Pulmonary artery endothelial cell (primary cell): ENCODE results near the gene TRDN. TPM values are rescaled to one million over a fixed set of nuclear protein-coding genes. Genes with fewer than 3 reads are reported as not detected.
"Not testable (repeated sequence)": the region's sequence is repeated elsewhere in the genome, so short reads cannot be mapped to it uniquely, and the experiment has no call there.

Experiments
- DNase-seq: peaks from one replicate; pipeline ENCODE4 v3.0.0-alpha.2; 2011; ENCODE audit warnings: low read depth, low spot score
- total RNA-seq: library from RNA; depleted of rRNA; stranded (reverse); fragments of >200 nt; gene quantifications from 2 replicates; pipeline ENCODE4 v1.2.3, GENCODE V29; 2014

TRDN gene
- total RNA-seq, 1 donor from 2014 or later: not detected

- not testable (repeated sequence) for DNase-seq
These were observed 322.3 kb downstream of the TRDN start for GRCh38 chr6:123314459-123314858.

- DNase-seq: no peak
These were observed 327.6 kb downstream of the TRDN start for GRCh38 chr6:123309130-123309529.

GRCh38 chr6:123306334-123306733, 330.4 kb downstream of the TRDN start:
- no peak for DNase-seq

- no peak for DNase-seq
These were observed 341.1 kb downstream of the TRDN start for GRCh38 chr6:123295672-123296071.

- no peak for DNase-seq
These were observed 341.6 kb downstream of the TRDN start for GRCh38 chr6:123295181-123295580.

- DNase-seq: no peak
These were observed 348.1 kb downstream of the TRDN start for GRCh38 chr6:123288649-123289048.

- DNase-seq: no peak
These were observed 360.2 kb downstream of the TRDN start for GRCh38 chr6:123276546-123276980.

- DNase-seq: no peak
These were observed 372.8 kb downstream of the TRDN start for GRCh38 chr6:123263981-123264380.

GRCh38 chr6:123240626-123241025, 396.1 kb downstream of the TRDN start:
- DNase-seq: no peak

- no peak for DNase-seq
These were observed 403.4 kb downstream of the TRDN start for GRCh38 chr6:123233336-123233735.

GRCh38 chr6:123227789-123228188, 409.0 kb downstream of the TRDN start:
- DNase-seq: not testable (repeated sequence)

GRCh38 chr6:123226398-123226797, 410.4 kb downstream of the TRDN start:
- DNase-seq: no peak

GRCh38 chr6:123224077-123224476, 412.7 kb downstream of the TRDN start:
- DNase-seq: no peak

GRCh38 chr6:123223461-123223860, 413.3 kb downstream of the TRDN start:
- DNase-seq: no peak

GRCh38 chr6:123215211-123215610, 421.5 kb downstream of the TRDN start:
- DNase-seq: no peak

GRCh38 chr6:123214433-123214832, 422.3 kb downstream of the TRDN start:
- no peak for DNase-seq

- DNase-seq: no peak
These were observed 422.8 kb downstream of the TRDN start for GRCh38 chr6:123213921-123214320.

GRCh38 chr6:123211777-123212545, 424.8 kb downstream of the TRDN start:
- no peak for DNase-seq

GRCh38 chr6:123210645-123211044, 426.1 kb downstream of the TRDN start:
- DNase-seq: no peak

- no peak for DNase-seq
These were observed 428.7 kb downstream of the TRDN start for GRCh38 chr6:123207967-123208510.

GRCh38 chr6:123203928-123204327, 432.8 kb downstream of the TRDN start:
- no peak for DNase-seq

- DNase-seq: no peak
These were observed 434.8 kb downstream of the TRDN start for GRCh38 chr6:123201869-123202372.

- no peak for DNase-seq
These were observed 443.5 kb downstream of the TRDN start for GRCh38 chr6:123193298-123193697.
